GM21447 (cell line): ENCODE data around the gene ANXA8.
"Not testable (repeated sequence)": the region's sequence is repeated elsewhere in the genome, so short reads cannot be mapped to it uniquely, and the experiment has no call there.

Experiments used
- ATAC-seq: cut with Tn5 transposase; IDR thresholded peaks from one replicate; pipeline ENCODE4 v1.9.1; 2021; ENCODE audit not compliant: unreplicated experiment

ANXA8 gene

GRCh38 chr10:47465216-47465917, 18.5 kb downstream of the ANXA8 start:
- not testable (repeated sequence) for ATAC-seq

DNA sequence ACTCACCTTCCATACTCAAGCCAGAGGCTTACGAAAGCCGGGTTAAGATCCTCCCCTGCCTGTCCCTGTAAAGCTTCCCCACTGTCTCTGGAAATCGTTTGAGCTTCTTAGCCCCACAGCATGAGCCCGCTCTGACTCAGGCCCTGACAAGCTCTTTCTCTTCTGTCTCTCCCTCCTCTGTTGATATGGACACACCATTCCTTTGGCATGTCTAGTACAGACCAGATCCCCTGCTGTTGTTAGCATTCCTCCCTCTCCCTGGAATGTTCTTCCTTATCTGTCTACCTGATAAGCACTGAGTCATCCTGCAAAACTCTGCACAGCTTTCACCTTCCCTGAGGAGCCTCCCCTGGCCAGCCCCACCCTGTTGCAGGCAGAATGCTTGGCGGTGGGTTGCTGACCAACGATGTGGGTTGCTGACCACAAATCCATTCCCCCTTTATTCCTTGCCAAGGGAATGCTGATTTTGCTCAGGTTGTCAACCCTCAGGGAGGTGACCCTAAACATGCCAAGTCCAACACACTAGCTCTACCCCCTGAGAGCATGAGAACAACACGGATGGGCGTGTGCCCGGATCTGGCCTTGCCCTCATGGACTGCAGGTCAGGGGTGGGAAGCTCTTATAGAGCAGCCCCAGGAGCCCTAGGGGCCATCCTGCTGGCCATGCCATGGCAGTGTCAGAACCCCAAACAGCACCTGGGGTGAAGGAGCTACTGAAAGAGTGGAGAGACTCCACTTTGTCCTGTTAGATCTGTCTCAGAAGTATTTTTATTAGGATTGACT, 21.1 kb downstream of the ANXA8 start:
- ATAC-seq, result not testable (repeated sequence)

DNA sequence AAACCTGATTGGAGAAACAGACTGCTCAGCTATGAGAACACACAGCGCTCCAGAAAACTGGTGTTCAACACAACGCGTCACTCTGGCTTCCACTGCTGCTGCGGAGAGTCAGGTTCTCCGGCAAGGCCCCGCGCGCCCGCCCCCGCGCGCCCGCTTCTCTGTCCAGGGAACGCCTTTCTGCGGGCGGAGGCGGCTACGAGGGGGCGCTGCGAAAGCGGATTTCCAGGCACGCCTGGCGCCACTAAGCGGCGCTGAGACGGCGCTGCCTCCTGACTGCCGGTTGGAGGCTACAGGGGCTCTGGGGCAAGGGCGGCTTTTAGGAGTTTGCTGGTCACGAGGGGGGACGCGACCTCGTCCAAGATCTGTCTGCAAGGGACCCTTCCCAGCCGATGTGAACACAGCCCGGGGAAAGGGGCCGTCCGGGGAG, 22.6 kb downstream of the ANXA8 start:
- ATAC-seq, result not testable (repeated sequence)

DNA sequence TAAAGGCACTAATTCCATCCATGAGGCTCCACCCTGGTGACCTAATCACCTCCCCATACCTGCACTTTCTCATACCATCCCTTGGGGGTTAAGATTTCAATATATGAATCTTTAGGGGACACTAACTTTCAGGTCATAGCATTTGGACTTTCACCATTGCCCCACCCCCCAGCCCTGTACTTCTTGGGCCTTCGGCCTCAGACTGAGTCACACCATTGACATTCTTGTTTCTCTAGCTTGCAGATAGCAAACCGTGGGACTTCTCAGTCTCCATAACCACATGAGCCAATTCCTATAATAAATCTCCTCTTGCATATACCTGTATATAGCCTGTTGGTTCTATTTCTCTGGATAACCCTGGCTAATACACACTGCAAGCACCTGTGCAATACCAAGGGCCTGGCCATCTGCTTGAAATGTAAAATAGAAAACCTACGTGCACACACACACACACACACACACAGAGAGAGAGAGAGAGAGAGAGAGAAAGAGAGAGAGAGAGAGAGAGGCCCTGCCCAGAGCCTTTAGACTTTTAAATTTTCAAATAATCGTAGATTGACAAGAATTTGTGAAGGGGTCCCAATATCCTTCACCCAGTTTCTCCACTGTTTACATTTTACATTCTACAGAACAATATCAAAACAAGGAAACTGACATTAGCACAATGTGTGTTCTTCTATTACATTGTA, 25.3 kb downstream of the ANXA8 start:
- no peak for ATAC-seq

DNA sequence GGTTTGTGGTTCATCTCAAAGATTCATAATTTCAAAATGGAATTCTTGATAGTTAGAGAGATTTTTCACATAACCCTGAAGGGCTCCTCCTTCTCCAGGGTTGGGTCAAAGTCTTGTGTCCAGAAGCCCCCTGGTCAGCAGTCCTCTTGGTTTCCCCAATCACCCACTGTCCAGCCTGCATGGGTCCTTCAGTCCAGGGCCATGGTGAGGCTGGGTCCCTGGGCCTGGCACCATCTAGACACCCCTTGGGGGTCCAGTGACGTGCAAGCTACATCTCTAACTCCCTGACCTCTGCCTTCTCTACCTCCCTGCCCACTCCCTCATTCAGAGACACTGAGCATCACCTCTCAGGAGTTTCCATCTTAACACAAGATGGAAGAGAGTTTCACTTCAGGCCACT, 26.1 kb downstream of the ANXA8 start:
- ATAC-seq, result no peak

DNA sequence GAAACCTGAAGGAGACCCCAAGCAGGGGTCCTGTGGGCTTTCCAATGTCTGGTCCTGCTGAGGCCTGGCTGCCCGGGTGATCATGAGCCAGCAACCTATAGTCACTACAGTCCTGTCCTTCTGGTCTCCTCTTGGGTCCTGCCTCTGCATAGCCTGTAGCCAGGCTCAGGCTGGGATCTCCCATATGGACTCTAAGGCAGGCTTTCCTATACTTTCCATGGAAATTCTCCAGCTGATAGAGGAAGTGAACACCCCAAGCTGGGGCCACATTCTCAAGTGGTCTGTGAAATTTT, 26.4 kb downstream of the ANXA8 start:
- no peak for ATAC-seq

DNA sequence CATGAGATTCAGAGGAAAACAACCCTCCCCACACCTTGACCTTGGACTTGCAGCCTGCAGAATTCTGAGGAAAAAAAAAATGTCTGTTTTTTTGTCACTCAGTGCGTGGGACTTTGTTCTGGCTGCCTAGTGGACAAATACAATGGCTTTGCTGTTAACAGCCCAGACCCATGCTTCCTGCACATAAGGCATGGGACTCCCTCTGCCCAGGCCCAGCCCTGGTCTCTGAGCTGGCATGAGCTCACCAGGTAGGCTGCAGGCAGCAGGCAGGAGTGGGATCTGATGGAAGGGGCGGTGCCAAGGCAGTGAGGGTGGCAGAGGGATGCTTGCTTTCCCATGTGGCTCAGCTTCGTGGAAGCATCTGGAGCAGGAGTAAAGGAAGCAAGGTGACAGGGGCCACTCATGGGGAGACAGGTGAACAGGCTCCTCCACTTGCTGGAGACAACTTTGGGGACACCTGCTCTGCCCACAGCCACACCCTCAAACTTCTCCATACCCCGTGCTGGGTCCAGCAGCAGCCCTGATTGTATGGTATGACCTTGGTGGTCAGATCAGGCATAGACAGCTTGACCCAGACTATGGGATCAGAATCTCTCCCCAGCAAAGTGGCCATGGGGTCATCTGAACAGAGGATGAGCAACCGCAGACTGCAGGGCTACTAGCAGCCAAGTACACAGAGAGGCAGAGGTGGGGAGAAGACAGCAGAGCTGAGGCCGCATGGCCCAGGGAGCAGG, 27.0 kb downstream of the ANXA8 start:
- no peak for ATAC-seq

DNA sequence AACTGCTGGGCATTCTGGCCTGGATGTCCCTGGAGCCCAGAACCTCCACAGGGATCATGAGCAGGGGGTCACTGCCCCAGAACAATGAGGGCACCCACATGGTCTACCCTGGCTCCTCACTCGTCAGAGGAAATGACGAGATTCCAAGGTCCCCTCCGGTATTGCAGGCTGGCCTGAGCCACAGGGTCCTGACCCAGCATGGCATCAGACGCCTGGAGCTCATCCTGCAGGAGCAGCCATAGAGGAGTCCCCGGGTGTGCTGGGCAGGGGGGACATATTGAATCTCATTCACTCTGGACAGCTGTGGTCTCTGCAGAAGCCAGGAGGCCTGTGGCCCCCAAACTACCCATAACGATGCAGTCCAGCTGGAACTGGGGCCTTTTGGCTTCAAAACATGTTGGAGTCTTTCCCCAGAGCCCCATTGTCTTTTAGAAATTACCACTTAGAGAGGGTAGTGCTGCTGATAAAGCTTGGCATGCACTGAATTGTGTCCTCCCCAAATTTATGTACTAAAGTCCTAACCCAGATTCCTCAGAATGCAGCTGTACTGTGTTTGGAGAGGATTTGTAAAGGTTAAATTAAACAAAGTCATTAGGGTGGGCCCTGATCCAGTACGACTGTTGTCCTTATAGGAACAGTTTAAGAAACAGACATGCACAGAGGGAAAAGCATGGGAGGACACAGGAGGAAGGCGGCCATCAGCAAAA, 27.7 kb downstream of the ANXA8 start:
- ATAC-seq, result no peak

DNA sequence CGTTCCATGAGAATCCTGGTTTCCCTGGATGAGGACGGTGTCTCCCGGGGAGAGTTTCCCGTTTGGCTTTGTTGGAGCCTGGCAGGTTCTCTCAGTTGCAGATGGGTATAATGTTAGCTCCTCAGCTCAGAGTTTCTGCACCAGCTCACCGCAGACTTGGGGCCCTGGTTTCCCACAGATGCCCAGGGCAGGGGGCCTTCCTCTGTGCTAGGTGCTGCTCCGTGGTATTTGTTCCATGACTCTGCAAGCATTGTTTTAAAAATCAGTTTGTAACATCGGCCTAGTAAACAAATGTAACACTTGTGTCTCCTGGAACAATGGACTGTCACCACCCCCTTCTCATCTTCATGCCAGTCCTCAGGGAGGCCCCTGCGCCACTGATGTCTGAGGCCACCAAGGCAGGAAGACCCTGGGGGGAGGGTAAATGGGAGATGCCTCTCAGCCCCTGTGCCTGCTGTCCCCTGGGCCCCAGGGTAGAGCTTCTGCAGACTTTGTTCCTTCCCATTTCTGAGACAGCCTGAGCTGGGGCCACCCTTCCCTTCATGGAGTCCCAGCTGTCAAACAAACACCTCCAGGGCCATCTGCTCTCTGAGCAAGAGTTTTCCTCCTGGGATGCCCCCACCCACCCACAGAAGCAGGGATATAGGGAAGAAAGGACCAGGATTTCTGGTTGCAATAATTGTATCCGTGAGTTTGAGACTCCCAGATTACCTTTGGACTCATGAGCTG, 28.4 kb downstream of the ANXA8 start:
- ATAC-seq, result not testable (repeated sequence)

DNA sequence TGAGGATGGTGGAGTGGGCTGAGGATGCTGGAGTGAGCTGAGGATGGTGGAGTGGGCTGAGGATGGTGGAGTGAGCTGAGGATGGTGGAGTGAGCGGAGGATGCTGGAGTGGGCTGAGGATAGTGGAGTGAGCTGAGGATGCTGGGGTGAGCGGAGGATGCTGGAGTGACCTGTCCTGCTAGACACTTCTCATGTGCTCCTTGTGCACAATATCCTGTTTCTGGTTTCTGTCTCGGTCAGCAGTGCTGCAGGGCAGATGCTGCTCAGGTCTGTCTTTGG, 29.2 kb downstream of the ANXA8 start:
- no peak for ATAC-seq

- ATAC-seq, result no peak
Measured at GRCh38 chr10:47454008-47454779, 29.7 kb downstream of the ANXA8 start.

- no peak for ATAC-seq
Measured at GRCh38 chr10:47453141-47454007, 30.5 kb downstream of the ANXA8 start.

- ATAC-seq, result no peak
Measured at GRCh38 chr10:47452495-47453140, 31.3 kb downstream of the ANXA8 start.

DNA sequence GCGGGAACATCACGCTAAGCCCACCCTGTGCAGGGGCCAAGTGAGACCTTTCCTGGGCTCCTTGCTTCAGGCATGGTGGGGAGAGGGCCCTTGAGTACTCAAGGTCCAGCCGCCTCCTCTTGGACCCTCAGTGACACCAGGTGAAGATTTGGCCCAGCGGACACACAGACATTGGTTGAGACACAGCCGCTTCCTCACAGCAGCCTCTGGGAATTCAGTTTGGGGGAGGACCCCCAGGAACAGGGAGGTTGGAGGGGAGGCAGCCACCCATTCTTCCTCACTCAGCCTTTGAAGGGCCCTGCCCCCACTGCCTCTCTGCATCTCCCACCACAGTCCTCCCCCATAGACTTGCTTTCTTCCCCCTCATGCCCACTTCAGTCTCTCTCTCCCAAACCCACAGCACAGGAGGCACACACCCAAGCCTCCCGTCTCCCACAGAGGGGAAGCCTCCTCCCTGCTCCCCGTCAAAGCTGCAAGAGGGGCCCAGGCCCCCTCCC, 31.9 kb downstream of the ANXA8 start:
- no peak for ATAC-seq

DNA sequence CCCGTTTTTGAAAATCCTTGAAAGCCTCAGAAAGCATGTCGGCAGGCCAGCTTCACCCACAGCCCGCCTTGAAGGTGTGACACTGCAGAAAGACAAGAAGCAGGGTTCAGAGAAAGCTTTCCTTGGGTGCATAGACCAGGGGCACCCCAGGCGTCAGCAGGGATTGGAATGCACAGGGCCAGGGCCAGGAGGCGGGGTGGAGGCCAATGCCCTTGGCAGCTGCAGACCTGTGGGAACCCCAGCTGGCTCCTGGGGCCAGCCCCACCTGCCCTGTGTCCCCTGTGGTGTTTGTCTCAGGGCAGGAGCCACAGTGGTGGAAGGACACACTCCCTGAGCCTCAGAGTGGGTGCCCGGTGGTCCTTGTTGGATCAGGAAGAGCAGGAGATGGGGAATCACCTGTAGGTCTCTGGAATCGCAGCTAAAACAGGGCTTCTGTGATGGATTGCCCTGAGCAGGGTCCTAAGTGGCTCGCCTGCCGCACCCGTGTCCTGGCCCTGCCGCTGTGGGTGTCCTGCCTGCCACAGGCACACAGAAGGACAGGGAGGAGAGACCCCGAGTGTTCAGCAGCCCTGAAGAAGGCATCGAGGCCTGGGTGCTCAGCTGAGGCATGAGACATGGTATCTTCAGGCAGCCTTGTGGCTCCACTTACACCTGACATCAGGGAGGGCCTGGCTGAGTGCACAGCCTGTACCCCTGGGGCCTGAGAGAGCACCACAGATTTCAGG, 32.5 kb downstream of the ANXA8 start:
- no peak for ATAC-seq

GRCh38 chr10:47450442-47450841, 33.5 kb downstream of the ANXA8 start:
- ATAC-seq, result no peak

DNA sequence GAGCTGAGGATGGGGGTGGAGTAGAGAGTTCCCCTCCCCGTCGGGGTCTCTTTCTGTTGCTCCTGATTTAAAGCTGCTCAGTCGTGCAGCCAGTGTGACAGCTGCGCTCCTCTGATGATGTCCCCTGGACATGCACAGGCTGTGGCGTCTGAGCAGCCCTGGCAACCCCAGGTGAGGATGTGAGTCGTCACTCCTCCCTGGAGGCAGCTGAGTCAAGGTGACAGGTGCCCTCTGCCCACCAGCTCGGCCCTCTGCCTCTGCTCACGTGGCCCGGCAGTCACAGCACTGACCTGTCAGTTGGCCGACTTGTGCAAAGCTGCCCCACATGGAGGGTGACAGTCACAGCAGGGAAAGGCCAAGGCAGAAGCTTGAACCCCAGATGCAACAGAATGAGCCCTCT, 33.9 kb downstream of the ANXA8 start:
- no peak for ATAC-seq
